NCI-H345 treated with DMSO at 0.1 percent for 48 hours (cell line): Measurements from ENCODE around the gene GNAI2.

ENCODE experiments used
- DNase-seq: peaks from one replicate; lab custom pipeline; 2025; ENCODE audit not compliant: unreplicated experiment; lab: John Stamatoyannopoulos, UW

The GNAI2 gene

DNA sequence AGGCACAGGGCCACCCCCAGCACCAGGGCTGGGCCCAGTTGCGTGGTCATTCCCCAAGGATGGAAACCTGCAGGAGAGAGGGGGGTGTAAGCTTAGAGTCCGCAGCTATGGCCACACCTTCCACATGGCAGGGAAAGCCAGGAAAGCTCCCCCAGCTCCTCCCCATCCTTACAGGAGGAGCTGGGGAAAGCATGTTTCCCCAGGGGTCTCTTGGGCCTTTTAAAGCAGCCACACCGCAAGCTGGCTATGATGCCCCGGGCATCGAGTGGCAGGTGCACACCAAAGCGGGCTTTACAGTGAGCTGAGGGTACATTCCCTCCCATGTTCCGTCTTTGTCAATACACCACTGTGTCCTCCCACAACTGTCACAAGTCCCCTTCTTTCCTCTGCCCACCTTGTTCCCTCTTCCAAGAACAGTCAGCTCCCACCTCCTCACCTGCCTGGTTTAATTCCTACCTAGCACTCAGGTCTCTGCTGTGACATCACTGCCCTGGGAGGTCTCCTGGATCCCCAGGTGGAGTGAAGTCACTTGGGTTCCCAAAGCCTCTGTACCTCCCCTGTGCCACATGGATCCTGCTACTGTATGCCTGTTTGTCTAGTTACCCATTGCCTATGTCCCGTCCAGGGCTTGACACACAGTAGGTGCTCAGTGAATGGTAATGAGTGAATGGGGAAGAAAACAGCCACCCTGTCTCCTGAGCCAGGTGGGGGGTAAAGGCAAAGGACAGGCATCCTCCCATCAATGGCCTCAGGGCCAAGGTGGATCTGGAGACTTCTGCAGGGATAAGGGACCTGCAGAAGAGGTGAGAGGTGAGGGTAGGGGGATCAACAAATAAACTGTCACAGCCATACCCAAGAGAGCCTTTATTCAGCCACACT lies 59.8 kb downstream of the GNAI2 start:
- no peak for DNase-seq

DNA sequence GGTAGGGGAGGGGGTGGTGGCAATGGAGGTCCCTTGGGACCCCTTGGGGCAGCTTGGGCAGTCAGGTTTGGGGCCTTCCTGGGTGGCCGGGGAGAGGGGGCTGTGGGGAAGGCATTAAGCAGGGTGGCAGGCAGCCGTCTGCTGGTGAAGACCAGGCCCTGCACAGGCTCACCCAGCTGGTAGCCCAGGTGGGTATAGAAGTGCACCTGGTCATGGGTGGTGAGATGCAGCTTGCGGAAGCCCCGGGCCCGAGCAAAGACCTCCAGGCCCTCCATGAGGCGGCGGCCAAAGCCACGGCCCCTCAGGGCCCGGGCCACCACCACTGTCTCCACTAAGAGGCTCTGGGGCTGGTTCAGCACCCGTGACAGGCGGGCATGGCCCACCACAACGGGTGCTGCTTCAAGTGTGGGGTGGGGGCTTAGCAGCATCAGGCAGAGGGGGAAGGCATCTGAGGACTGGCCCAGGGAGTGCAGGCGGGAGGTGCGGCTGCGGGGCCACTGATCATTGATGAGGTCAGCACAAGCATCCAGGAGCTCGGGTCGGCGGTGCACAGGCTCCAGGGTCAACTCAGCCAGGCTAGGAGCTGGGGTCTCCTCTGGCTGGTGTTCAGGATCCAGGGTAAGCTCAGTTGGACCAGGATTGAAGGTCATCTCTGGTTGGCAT lies 60.8 kb downstream of the GNAI2 start:
- no peak for DNase-seq

DNA sequence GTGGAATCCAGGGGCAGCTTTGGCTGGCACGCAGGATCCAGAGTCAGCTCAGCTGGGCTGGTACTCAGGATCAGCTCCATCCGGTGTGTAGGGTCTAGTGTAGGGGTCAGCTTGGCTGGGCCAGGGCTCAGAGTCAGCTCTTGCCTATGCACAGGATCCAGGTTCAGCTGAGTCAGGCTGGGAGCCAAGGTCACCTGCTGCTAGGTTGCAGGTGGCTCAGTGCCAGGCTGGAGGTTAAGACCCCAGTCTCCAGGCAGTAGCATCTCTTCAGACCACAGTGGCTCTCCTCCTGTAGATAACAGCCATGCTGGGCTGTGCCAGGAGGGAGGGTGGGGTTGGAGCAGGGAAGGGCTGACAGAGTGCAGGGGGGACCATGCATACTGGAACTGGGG lies 61.4 kb downstream of the GNAI2 start:
- DNase-seq, result no peak

DNA sequence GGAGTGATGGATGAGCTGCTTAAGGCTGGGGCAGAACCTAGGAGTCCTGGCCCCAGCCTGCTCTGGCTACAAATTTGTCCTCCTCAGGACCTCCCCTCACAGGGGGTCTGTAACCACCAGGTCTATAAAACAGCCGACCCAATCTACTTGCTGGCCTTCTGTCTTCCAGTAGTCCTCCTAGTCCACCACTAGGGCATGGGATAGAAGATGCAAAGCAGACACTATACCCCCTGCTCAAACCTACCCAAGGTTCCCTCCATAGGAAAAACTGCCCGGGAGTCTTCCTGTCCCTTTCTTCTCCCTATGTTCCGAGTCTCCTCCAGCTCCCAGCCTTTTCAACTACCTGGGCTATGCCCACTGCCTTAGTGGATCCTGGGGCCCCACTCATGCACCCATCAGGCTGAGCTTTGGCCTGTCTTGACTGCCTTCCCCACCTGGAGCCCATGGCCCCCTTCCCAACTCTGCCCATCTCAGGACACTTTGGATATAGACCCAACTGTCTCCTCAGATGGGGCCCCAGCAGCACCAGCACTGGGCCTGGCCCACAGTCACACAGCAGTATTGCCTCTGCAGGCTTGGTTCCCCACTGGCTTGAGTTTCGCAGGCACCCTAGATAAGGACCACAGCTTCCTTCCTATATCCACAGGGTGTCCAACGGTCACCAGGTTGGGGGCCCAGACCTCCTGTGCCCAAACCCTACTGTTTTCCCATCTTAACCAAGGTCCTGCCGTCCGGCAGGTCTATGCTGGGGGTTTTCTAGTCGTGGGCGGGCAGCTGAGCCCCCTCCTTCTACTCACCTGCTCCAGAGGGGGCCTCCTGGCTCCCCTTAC lies 62.1 kb downstream of the GNAI2 start:
- no peak for DNase-seq

DNA sequence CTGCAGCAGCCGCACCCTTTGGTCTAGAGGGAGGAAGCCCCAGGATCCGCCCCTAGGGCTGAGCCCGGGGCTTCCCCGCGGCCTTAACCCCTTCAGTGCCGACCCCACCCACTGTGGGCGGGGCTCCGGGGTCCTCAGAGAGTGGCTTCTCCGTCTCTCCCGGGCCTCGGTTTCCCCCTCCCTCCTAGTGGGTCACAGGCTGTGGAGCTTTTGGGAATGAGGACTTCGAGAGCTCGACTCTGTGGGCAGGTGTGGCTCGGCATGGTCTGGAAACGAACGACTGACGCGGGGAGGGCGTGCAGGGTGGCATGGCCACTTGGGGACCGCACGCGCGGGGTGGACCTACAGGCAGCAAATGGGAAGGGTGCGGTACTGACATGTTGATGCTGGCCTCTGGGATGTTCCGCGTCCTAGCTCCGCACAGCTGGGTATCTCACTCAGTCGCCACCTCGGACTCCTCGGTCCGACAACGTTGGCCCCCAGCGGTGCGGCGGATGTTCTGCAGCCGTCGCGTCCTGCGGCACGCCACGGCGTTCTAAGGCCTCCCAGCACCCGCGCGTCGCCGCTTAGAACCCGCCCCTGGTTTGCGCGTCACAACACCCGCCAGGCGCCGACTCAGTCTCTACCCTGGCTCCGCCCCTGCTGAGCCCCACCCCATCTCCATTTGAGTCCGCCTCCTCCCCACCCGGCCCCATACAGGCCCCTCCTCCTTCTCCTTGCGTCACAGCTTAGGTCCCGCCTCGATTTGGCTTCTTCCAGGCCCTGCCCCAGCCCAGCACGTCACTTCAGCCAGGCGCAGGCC lies 63.0 kb downstream of the GNAI2 start, which contains the start of the genes HYAL3 and NAA80:
Gene HYAL3 (minus strand): TSS at position 570 of the 802 bp plus-strand sequence. CDS start 3,803 bp downstream, outside the sequence.
Gene NAA80 (minus strand): TSS at position 570 of the 802 bp plus-strand sequence. CDS start 1,942 bp downstream, outside the sequence.
- DNase-seq, result peak; percentile 91

DNA sequence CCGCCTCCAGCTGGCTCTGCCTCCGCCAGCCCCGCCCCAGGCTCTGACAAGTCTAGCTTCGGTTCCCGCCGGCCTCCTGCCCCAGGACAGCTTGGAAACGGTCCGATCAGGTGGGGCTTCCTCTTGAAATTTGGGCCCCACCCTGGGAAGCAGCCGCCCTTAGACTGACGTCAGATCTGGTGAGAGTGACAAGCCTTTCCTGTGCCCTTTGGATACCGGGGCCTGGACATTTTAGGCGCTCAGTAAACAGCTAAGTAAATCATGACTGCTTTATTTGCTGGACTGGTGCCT lies 63.6 kb downstream of the GNAI2 start:
- DNase-seq, result no peak

DNA sequence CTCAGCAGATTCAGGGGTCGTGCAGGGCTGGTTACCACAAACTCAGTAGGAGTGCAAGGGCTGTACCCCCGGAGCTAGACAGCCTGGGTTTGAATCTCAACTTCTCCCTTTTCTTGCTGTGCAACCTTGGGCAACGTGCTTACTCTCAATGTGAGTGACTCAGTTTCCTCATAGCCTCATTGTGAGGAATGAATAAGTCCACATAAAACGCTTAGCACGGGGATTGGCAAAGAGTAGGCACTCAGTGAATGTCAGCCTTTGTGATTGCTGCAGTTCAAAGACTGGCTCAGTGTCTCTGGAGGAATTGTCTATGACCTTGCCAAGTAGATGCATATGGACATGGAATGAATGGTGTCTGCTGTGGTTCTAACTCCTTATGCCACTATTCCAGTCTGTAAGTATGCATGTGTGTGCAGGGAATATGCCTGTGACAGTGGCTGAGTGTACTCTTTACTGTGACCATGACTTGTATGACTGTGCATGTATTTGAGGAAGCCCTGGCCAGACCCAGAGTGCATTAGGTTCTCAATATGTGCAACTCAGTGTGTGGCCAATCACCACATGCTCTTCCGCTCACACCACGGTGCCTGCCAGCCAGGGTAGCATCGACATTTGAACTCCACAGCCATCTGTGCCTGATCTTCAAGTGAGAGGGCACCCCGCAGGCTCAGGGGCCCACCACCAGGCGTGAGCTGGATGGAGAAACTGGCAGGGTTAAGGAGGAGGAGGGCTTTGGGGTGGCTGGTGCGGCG lies 64.1 kb downstream of the GNAI2 start:
- no peak for DNase-seq

DNA sequence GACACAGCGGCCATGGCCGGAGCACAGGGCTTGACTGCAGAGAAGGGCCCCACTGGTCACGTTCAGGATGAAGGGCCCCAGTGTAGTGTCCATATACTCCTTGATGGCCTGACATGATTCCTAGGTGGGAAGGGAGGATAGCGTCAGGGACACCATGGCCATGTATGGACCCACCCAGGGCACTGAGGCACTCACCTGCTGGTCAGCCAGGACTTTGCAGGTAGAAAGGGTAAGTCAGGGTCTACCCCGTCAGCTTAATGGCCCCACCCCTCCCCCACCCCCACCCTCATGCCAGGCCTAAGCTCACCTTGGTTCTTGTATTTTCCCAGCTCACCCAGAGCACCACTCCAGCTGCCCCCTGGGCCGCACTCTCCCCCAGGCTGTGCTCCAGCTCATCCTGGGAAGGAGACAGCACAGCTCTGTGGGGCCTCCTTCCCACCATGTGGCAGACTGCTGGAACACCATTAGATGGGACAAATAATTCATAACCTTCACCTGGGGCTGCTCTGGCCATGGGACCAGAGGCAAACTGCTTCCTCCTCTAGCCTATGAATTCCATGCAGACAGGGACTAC lies 64.8 kb downstream of the GNAI2 start:
- DNase-seq, result no peak

DNA sequence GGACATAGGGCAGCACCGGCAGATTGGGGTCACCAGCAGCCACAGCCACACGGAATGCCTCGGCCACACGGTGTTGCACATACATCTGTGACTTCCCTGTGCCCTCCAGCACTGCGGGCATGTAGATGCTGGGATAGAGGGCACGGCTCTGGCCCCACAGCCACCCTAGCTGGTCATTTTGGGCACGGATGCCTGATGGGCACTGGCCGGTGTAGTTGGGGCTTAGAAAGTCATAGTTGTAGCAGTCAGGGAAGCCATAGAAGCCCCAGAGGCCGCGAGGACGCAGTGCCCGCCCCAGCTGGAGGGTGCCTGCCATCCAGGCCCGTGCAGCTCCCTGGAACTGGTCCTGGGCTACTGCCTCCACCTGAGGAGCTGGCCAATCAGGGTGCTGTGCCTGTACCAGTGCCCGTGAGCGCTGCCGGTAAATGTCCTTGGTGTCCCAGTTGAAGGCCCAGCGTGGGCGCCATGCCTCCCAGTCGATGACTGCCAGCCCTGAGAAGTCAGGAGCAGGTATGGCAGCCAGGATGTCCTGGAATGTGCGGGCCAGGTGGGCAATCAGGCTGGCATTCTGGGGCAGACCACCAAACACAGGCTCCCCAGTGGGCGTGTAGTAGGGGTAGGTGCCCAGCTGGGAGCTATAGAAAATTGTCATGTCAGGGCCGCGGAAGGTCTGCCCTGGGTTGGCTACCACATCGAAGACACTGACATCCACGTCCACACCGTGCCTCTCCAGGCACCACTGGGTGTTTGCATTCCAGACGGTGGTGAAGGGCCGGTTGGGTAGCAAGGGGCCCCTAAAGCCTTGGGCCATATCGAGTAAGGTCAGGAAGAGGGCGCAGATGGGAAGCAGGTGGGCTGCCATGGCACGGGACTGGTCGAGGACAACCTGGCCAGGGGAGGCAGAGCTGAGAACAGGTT lies 66.3 kb downstream of the GNAI2 start:
- no peak for DNase-seq

DNA sequence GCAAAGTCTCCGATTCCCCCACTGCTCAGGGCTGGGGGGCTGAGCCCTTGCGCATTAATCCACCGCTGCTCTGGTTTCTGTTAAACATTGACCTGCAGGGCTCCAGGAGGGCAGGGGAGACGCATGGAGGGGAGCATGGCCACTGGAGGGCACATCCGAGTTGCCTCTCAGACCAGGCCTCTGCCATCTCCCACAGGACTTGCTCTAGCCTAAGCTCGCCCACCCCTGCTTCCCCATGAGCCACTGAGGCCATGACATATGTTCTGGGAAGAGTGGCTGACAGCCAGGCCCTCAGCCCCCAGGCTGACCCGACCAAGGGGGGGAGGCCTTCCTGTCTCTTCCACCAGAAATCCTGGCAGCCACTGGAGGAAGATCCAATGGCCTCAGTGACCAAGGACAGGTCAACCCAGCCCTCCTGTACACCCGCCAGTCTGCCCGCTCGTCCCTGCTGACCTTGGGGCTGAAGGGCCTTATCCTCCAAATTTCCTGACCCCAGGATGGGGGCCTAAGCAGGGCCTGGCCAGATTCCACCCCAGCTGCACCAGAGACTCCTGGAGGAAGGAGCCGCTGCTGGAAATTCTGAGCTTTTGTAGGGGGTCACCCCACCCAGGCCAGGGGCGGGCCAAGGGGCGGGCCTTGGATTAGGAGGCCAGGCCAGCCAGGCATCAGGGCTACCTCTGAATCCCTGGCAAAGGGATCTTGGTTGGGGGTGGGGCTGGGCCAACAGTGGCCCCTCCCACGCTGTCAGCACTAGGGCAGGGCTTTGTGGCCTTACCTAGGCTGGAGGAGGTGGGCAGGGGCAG lies 67.2 kb downstream of the GNAI2 start, which contains the start of gene HYAL1:
Gene HYAL1 (minus strand): TSS at position 562 of the 803 bp plus-strand sequence. CDS start 618 bp downstream, outside the sequence.
- DNase-seq, result no peak

DNA sequence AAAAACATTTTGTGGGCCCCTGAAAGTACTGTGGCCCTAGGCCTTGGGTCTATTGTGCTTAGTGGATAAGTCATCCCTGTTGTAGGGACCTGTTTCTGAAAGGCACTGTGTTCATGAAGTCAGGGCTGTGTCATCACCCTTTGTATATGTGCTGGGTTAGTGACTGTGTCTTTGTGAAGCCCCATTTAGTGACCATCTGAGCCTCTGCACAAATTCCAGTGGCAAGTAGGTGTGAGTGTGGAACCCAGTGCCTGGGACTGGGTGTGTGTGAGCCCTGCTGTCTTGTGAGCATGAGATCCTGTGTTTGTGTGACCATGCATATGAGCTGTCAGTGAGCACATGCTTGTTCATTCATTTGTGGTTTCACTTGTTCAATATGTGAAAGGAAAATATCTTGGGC lies 68.6 kb downstream of the GNAI2 start:
- DNase-seq, result no peak
